OCI-LY7 (cell line): ENCODE results near the gene PMCH. TPM values are rescaled to one million over a fixed set of nuclear protein-coding genes. Genes with fewer than 3 reads are reported as not detected.

Source experiments
- BruUV-seq: library from RNA; stranded (reverse); fragments of 400-500 nt; replicated peaks from 2 replicates; lab custom pipeline; 2021; lab: Mats Ljungman, UMichigan
- CTCF ChIA-PET: fragments of 300-600 bp; sonication (Branson Sonifier 250); formaldehyde crosslinking; loops from one replicate; lab custom pipeline; 2022; ENCODE audit warnings: antibody characterized with exemption; ENCODE audit not compliant: unreplicated experiment; lab: Charles Lee
- POLR2A ChIA-PET: fragments of 300-600 bp; sonication (Branson Sonifier 250); formaldehyde crosslinking; loops from one replicate; lab custom pipeline; 2022; ENCODE audit warnings: antibody characterized with exemption; lab: Charles Lee
- DNase-seq: peaks from one replicate; pipeline ENCODE4 v3.0.0-alpha.2; 2015; ENCODE audit warnings: low spot score
- H2AFZ ChIP-seq: fragments of 200-600 bp; sonication (generic), shearing (Covaris generic); 2 replicates; pipeline ENCODE4 v1.6.1; 2014; ENCODE audit warnings: mild to moderate bottlenecking, antibody characterized with exemption, low read length, moderate library complexity
- H3K27ac ChIP-seq: fragments of 200-600 bp; sonication (generic); 2 replicates; pipeline ENCODE4 v1.5.1; 2014; ENCODE audit warnings: mixed run types, low read depth, mild to moderate bottlenecking, moderate library complexity, low read length, inconsistent platforms; ENCODE audit not compliant: poor library complexity, severe bottlenecking
- H3K36me3 ChIP-seq: fragments of 200-600 bp; sonication (generic); 2 replicates; pipeline ENCODE4 v1.6.1; 2014; ENCODE audit warnings: mild to moderate bottlenecking, antibody characterized with exemption, low read length, moderate library complexity, mixed read lengths; ENCODE audit not compliant: insufficient read depth
- H3K4me1 ChIP-seq: fragments of 200-600 bp; sonication (generic); 2 replicates; pipeline ENCODE4 v1.5.1; 2014; ENCODE audit warnings: mild to moderate bottlenecking, low read length; ENCODE audit not compliant: insufficient read depth, poor library complexity, severe bottlenecking
- H3K4me2 ChIP-seq: fragments of 200-600 bp; sonication (generic); 2 replicates; pipeline ENCODE4 v1.6.1; 2014; ENCODE audit warnings: mild to moderate bottlenecking, low read length
- H3K4me3 ChIP-seq: fragments of 200-600 bp; sonication (generic); 2 replicates; pipeline ENCODE4 v1.5.1; 2014; ENCODE audit warnings: mild to moderate bottlenecking, low read depth, low read length; ENCODE audit not compliant: poor library complexity, severe bottlenecking
- H3K79me2 ChIP-seq: fragments of 200-600 bp; sonication (generic); 2 replicates; pipeline ENCODE4 v1.6.1; 2016; ENCODE audit warnings: low read depth, mild to moderate bottlenecking, low read length, moderate library complexity, mixed read lengths; ENCODE audit not compliant: insufficient read depth
- H3K9me2 ChIP-seq: fragments of 200-600 bp; sonication (generic); 2 replicates; pipeline ENCODE4 v1.6.1; 2016; ENCODE audit warnings: mild to moderate bottlenecking, low read length, mixed read lengths; ENCODE audit not compliant: insufficient read depth
- H3K9me3 ChIP-seq: fragments of 200-600 bp; sonication (generic); 2 replicates; pipeline ENCODE4 v1.6.1; 2014; ENCODE audit warnings: mild to moderate bottlenecking, mixed run types, low read length, mixed read lengths
- H4K20me1 ChIP-seq: fragments of 200-600 bp; sonication (generic); 2 replicates; pipeline ENCODE4 v1.6.1; 2014; ENCODE audit warnings: mild to moderate bottlenecking, antibody characterized with exemption, low read length, moderate library complexity, mixed read lengths; ENCODE audit not compliant: insufficient read depth
- EZH2phosphoT487 ChIP-seq: fragments of 200-600 bp; sonication (generic); IDR thresholded peaks from 2 replicates; pipeline ENCODE4 v1.6.1; 2018; ENCODE audit warnings: low read depth, borderline replicate concordance, mild to moderate bottlenecking, mixed run types, antibody characterized with exemption, low read length, moderate library complexity, mixed read lengths
- intact Hi-C: fragments of 100-400 bp; cut with micrococcal nuclease; formaldehyde crosslinking; loops from one replicate; pipeline ENCODE4 v1.10.0; 2022; ENCODE audit not compliant: unreplicated experiment
- total RNA-seq, 2 experiments: library from RNA; depleted of rRNA in 1 of 2; stranded (reverse); fragments of >200 nt in 1 of 2; shearing (Covaris generic) in 1 of 2; gene quantifications; 2 replicates each; pipeline ENCODE4 v1.2.3, GENCODE V29; 2014 to 2022
- TF ChIP-seq, protein P1 (sequence below): fragments of 200-600 bp; sonication (generic); conservative IDR thresholded peaks from 2 replicates; pipeline ENCODE4 v1.5.1; 2014; ENCODE audit warnings: mild to moderate bottlenecking, antibody characterized with exemption, low read length, moderate library complexity, mixed read lengths

The PMCH gene
- total RNA-seq, 2 experiments from 2014 or later = not detected

DNA sequence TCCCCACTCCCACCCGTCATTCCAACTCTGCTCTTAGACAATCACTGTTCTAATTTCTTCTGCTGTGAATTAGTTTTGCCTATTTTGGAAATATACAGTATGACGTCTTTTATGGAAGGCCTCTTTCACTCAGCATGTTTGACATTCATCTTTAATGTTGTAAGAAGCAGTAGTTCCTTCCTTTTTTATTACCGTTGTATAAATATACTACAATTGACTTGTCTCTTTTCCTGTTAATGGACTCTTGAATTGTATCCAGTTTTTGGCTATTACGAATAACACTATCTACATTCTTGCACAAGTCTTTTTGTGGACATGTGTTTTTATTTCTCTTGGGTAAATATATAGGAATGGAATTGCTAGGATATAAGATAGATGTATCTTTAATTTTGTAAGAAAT lies 4.9 kb upstream of the PMCH start:
- ChIA-PET CTCF (no interaction called here), POLR2A (interaction anchor here (1.0 kb wide), 1 partner anchor 24 kb away, joined by 3 read pairs; no protein-coding TSS in a partner anchor)
- H3K4me2 ChIP-seq = no peak overlapping the region
- no TSS peak for BruUV-seq
- no peaks in the 10 kb centered on the region for H3K9me3 ChIP-seq
- H4K20me1 ChIP-seq = no peaks in the 10 kb centered on the region
- H3K4me1 ChIP-seq = peaks cover 8% of the 10 kb centered on the region
- no peak for DNase-seq
- H3K36me3 ChIP-seq = peaks cover 39% of the 10 kb centered on the region
- H3K79me2 ChIP-seq = no peaks in the 10 kb centered on the region
- intact Hi-C loops = no loop called here
- H3K4me3 ChIP-seq = no peak overlapping the region
- no peak overlapping the region for H3K27ac ChIP-seq
- H2AFZ ChIP-seq = no peak overlapping the region
- no peak for TF ChIP-seq EZH2phosphoT487
- TF ChIP-seq, protein P1, sequence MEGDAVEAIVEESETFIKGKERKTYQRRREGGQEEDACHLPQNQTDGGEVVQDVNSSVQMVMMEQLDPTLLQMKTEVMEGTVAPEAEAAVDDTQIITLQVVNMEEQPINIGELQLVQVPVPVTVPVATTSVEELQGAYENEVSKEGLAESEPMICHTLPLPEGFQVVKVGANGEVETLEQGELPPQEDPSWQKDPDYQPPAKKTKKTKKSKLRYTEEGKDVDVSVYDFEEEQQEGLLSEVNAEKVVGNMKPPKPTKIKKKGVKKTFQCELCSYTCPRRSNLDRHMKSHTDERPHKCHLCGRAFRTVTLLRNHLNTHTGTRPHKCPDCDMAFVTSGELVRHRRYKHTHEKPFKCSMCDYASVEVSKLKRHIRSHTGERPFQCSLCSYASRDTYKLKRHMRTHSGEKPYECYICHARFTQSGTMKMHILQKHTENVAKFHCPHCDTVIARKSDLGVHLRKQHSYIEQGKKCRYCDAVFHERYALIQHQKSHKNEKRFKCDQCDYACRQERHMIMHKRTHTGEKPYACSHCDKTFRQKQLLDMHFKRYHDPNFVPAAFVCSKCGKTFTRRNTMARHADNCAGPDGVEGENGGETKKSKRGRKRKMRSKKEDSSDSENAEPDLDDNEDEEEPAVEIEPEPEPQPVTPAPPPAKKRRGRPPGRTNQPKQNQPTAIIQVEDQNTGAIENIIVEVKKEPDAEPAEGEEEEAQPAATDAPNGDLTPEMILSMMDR = no peak
- no peaks in the 10 kb centered on the region for H3K9me2 ChIP-seq

DNA sequence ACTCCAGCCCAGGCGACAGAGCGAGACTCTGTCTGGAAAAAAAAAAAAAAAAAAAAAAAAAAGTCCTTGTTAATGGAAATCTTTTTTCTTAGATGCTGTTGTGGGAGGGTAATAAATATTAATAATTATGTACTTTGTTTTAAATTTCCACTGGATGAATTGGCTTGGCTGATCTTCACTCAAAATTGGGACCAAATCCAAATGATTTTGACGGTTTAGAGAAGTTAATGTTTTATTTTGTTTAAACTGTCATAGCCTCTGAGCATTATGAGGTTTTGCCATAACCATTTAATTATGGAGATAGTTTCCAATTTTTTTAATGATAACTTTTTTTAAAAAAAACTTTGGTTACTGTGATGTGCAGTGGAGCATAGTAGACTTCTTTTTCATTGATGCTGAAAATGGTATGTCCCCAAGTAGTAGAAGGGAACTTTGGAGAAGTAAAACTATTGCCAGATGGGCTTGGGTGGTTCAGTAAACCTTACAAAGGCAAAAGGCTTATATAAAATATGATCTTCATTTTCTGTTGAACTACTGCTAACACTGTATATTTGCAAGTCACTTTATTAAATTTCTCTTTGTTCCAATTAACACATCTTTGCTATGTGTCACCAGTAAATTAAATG lies 3.9 kb upstream of the PMCH start:
- H3K4me1 ChIP-seq = peaks cover 8% of the 10 kb centered on the region
- H3K79me2 ChIP-seq = no peaks in the 10 kb centered on the region
- H3K9me3 ChIP-seq = no peaks in the 10 kb centered on the region
- peaks cover 38% of the 10 kb centered on the region for H3K36me3 ChIP-seq
- H3K4me3 ChIP-seq = no peak overlapping the region
- ChIA-PET POLR2A (no interaction called here), CTCF (no interaction called here)
- peak; percentile 22 for DNase-seq
- no peaks in the 10 kb centered on the region for H4K20me1 ChIP-seq
- no TSS peak for BruUV-seq
- no peak for TF ChIP-seq EZH2phosphoT487
- TF ChIP-seq, protein P1 = no peak
- no peak overlapping the region for H3K27ac ChIP-seq
- H3K9me2 ChIP-seq = no peaks in the 10 kb centered on the region
- H2AFZ ChIP-seq = no peak overlapping the region
- intact Hi-C loops = no loop called here
- H3K4me2 ChIP-seq = no peak overlapping the region

DNA sequence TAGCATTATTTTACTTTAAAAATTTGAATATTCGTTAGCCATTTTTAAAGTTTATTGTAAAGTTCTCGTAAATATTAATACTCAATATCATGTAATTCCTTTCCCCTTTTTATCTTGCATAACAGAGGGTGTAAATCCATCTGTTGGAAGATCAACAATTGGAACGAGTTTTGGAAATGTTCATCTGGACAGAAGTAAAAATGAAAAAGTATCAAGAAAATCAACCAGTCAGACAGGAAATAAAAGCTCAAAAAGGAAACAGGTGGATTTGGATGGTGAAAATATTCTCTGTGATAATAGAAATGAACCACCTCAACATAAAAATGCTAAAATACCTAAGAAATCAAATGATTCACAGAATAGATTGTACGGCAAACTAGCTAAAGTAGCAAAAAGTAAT lies 1.8 kb downstream of the PMCH start:
- Histone ChIP-seq H3K4me3 (no peak overlapping the region), H3K4me2 (no peak overlapping the region), H3K36me3 (peaks cover 16% of the 10 kb centered on the region; the same call in 1 of the 2 replicates), H3K4me1 (no peaks in the 10 kb centered on the region), H3K9me2 (no peaks in the 10 kb centered on the region), H3K27ac (no peak overlapping the region), H4K20me1 (no peaks in the 10 kb centered on the region), H2AFZ (no peak overlapping the region), H3K9me3 (no peaks in the 10 kb centered on the region), H3K79me2 (no peaks in the 10 kb centered on the region)
- no TSS peak for BruUV-seq
- intact Hi-C loops = no loop called here
- ChIA-PET POLR2A (interaction anchor here (0.6 kb wide), 1 partner anchor 245 kb away, joined by 3 read pairs; no protein-coding TSS in a partner anchor), CTCF (no interaction called here)
- no peak for DNase-seq
- TF ChIP-seq EZH2phosphoT487 = no peak
- TF ChIP-seq, protein P1 = no peak
